Measurements from ENCODE around the gene PLEKHO2.

Gene PLEKHO2

GRCh38 chr15:64911311-64912186 lies 69.8 kb downstream of the PLEKHO2 start, which contains the start of gene ANKDD1A:
Gene ANKDD1A (plus strand): TSS chr15:64911902. CDS start chr15:64911931, 29 bp downstream.
- no peaks in the 10 kb centered on the region for H3K27me3 ChIP-seq (ENCODE audit: insufficient read depth, low read depth, severe bottlenecking)
- no peak for TF ChIP-seq CTCF (IDR thresholded peaks at IDR 0.05; ENCODE audit: low read depth, low read length)
- peak; percentile 81 for DNase-seq
- H3K36me3 ChIP-seq = no peaks in the 10 kb centered on the region
- H3K4me3 ChIP-seq (ENCODE audit: low read depth, low read length) = peak within 1 kb of the TSS; percentile 67
- peaks cover 1% of the 10 kb centered on the region for H3K9me3 ChIP-seq (ENCODE audit: severe bottlenecking)
- peak within 1 kb of the TSS; percentile 57 for H3K27ac ChIP-seq

GRCh38 chr15:64912379-64913325 lies 70.9 kb downstream of the PLEKHO2 start:
- DNase-seq = no peak
- Histone ChIP-seq H3K9me3 (ENCODE audit: severe bottlenecking) (no peaks in the 10 kb centered on the region), H3K27me3 (ENCODE audit: insufficient read depth, low read depth, severe bottlenecking) (no peaks in the 10 kb centered on the region), H3K27ac (no peak overlapping the region), H3K36me3 (no peaks in the 10 kb centered on the region), H3K4me3 (ENCODE audit: low read depth, low read length) (peak overlapping the region; percentile 67)
- no peak for TF ChIP-seq CTCF (IDR thresholded peaks at IDR 0.05; ENCODE audit: low read depth, low read length)

- TF ChIP-seq CTCF (IDR thresholded peaks at IDR 0.05; ENCODE audit: low read depth, low read length) = no peak
- no peak for DNase-seq
- no peaks in the 10 kb centered on the region for H3K27me3 ChIP-seq (ENCODE audit: insufficient read depth, low read depth, severe bottlenecking)
- no peaks in the 10 kb centered on the region for H3K9me3 ChIP-seq (ENCODE audit: severe bottlenecking)
- no peak overlapping the region for H3K27ac ChIP-seq
- H3K4me3 ChIP-seq (ENCODE audit: low read depth, low read length) = no peak overlapping the region
- H3K36me3 ChIP-seq = no peaks in the 10 kb centered on the region
Observed at GRCh38 chr15:64915518-64916227, 74.0 kb downstream of the PLEKHO2 start.

GRCh38 chr15:64916365-64916764 lies 74.7 kb downstream of the PLEKHO2 start:
- DNase-seq = no peak

More at GRCh38 chr15:64916365-64916764, 74.7 kb downstream of the PLEKHO2 start:
- Histone ChIP-seq H3K27me3 (ENCODE audit: insufficient read depth, low read depth, severe bottlenecking) (no peaks in the 10 kb centered on the region), H3K9me3 (ENCODE audit: severe bottlenecking) (no peaks in the 10 kb centered on the region), H3K27ac (no peak overlapping the region), H3K36me3 (no peaks in the 10 kb centered on the region), H3K4me3 (ENCODE audit: low read depth, low read length) (no peak overlapping the region)
- no peak for TF ChIP-seq CTCF (IDR thresholded peaks at IDR 0.05; ENCODE audit: low read depth, low read length)
